Vein endothelial cell (primary cell): ENCODE data around the gene FMR1. TPM values are rescaled to one million over a fixed set of nuclear protein-coding genes. Genes with fewer than 3 reads are reported as not detected.

ENCODE experiments used
- small RNA-seq: library from RNA; depleted of rRNA; stranded (forward); fragments of <200 nt; gene quantifications from one replicate; pipeline ENCODE3, GENCODE V24; 2012
- total RNA-seq: library from RNA; depleted of rRNA; stranded (reverse); fragments of >200 nt; gene quantifications from 2 replicates; pipeline ENCODE4 v1.2.3, GENCODE V29; 2012

The FMR1 gene
- total RNA-seq = 19.9 and 25.8 TPM in 2 replicates

GRCh38 chrX:147911192-147912022 is at the start of gene FMR1:
Gene FMR1, plus strand, starts transcription at chrX:147911919. Its CDS starts 261 bp downstream, at chrX:147912180.

DNA sequence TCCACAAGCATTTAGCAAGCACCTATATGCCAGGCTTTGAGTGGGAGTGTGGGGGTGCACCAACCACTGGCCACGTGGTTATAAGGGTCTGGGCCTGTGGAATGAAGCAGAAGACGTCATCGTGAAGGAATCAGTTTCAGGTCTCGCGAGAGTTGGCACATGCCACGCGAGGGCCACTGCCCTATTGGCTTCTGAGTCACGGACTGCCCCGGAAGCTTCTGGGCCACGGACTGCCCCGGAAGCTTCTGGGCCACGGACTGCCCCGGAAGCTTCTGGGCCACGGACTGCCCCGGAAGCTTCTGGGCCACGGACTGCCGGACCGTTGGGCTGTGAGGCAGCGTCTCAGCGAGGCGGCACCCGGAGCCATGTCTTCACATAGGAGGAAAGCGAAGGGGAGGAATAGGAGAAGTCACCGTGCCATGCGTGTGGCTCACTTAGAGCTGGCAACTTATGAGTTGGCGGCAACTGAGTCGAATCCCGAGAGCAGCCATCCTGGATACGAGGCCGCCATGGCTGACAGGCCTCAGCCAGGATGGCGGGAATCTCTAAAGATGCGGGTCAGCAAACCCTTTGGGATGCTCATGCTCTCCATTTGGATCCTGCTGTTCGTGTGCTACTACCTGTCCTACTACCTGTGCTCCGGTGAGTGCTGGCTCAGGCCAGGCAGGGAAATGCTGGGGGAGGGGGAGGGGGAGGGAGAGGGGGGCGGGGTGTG is 69.5 kb downstream of the FMR1 start, which contains the start of gene FMR1NB:
Gene FMR1NB (plus strand): TSS at position 300 of the 715 bp plus-strand sequence. CDS start 66 bp downstream, at position 366.

Small RNA genes lying within 50 kb of the gene (small RNA-seq; reads per million reads assigned to genes)
- gene RF02118 = not detected

Other genes with a start within 250 kb of the FMR1 start
- gene FMR1NB, start 69.4 kb downstream of the FMR1 start, total RNA-seq = not detected in 2 replicates